Astrocyte (in vitro differentiated cells and primary cell): Measurements from ENCODE around the gene ZC3H4.

Experiments
- CTCF ChIP-seq: IDR thresholded peaks from 2 replicates; pipeline ENCODE4 v1.5.1; 2011; ENCODE audit warnings: low read depth, mild to moderate bottlenecking, inconsistent platforms, low read length, moderate library complexity; ENCODE audit not compliant: insufficient read depth
- EZH2 ChIP-seq: IDR thresholded peaks from 2 replicates; pipeline ENCODE4 v1.6.1; 2012; ENCODE audit warnings: mild to moderate bottlenecking, low read length, inconsistent platforms; ENCODE audit not compliant: insufficient read depth

- no peak for TF ChIP-seq CTCF
- TF ChIP-seq EZH2 = no peak
Observed at GRCh38 chr19:47036097-47036651, 77.4 kb downstream of the ZC3H4 start.
